Upper lobe of left lung (tissue), 4 donors: ENCODE measurements around the gene MIER3.

Experiments used
- POLR2AphosphoS5 ChIP-seq, 2 donors: sonication (generic); formaldehyde crosslinking; IDR thresholded peaks; one replicate each; pipeline ENCODE4 v1.5.1; 2017; ENCODE audit warnings: antibody characterized with exemption in 2 of 2
- TF ChIP-seq, protein P1 (sequence below), 6 experiments: fragments of 450-650 bp in 4 of 6; fragments of 200-600 bp in 2 of 6; sonication (generic) in 2 of 6; IDR thresholded peaks; one replicate each; pipeline ENCODE4 v1.5.1; 2016 to 2019; ENCODE audit warnings: antibody characterized with exemption in 6 of 6

DNA sequence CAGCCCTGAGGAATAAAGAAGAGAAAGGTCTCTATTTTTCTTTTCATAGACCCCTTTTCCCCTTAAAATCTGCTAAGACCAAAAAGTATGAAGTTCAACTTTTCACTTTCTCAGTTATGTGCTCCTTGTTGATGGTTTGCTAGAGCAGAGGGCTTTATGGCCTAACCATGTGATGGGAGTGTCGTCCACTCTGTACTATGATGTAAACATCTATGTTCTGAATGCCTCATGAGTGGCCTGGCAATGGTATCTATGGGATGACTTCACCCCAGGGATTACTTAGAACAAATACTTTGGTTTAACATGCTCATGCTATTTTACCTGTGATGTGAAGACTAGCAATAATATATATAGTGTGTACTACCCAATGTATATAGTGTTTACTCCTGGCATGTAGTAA is 43.7 kb upstream of the MIER3 start:
- no peak for TF ChIP-seq POLR2AphosphoS5 (IDR thresholded peaks at IDR 0.05)
- TF ChIP-seq, protein P1, sequence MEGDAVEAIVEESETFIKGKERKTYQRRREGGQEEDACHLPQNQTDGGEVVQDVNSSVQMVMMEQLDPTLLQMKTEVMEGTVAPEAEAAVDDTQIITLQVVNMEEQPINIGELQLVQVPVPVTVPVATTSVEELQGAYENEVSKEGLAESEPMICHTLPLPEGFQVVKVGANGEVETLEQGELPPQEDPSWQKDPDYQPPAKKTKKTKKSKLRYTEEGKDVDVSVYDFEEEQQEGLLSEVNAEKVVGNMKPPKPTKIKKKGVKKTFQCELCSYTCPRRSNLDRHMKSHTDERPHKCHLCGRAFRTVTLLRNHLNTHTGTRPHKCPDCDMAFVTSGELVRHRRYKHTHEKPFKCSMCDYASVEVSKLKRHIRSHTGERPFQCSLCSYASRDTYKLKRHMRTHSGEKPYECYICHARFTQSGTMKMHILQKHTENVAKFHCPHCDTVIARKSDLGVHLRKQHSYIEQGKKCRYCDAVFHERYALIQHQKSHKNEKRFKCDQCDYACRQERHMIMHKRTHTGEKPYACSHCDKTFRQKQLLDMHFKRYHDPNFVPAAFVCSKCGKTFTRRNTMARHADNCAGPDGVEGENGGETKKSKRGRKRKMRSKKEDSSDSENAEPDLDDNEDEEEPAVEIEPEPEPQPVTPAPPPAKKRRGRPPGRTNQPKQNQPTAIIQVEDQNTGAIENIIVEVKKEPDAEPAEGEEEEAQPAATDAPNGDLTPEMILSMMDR (IDR thresholded peaks at IDR 0.05): no peak
